Islet of Langerhans (tissue), 1 donor: ENCODE results near the gene LRRC73.
"Not testable (repeated sequence)": the region's sequence is repeated elsewhere in the genome, so short reads cannot be mapped to it uniquely, and the experiment has no call there.

ENCODE experiments used
- FAIRE-seq: peaks from one replicate; lab custom pipeline; 2011; peaks lifted over from hg19 to GRCh38; lab: Jason Lieb, UNC

Gene LRRC73

DNA sequence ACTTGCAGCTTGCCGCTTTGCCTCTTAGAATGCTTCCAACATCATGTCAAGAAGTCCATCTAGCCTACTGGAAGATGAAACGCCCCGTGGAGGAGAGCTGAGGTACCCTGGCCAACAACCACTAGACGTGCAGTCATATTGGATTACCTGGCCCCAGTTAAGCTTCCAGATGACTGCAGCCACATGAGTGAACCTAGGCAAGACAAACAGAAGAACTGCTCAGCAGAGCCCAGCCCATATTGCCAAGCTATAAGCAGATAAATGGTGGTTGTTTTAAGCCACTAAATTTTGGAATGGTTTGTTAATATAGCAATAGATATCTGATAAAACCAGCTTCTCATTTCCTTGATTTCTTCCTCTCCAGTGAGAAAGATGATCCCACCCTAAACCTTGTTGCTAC lies 50.1 kb downstream of the LRRC73 start:
- no peak for FAIRE-seq

DNA sequence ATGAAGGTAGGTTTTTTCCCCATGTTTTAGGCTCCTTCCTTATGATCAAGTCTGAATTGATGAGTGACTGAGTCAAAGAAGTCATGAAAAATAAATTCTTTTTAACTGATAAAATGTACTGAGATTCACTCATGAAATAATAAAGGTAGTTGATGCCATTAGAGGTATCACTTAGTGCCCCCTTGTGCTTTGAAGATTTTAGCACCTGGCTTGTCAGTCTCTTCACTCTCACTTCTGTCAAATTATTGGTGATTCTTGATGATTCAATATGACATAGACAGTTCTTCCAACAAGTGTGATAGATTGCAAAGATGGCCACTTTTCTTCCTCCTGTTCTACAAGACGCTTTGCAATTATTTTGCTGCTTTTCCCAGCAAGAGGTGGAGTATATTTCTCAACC lies 50.6 kb downstream of the LRRC73 start:
- FAIRE-seq, result no peak

DNA sequence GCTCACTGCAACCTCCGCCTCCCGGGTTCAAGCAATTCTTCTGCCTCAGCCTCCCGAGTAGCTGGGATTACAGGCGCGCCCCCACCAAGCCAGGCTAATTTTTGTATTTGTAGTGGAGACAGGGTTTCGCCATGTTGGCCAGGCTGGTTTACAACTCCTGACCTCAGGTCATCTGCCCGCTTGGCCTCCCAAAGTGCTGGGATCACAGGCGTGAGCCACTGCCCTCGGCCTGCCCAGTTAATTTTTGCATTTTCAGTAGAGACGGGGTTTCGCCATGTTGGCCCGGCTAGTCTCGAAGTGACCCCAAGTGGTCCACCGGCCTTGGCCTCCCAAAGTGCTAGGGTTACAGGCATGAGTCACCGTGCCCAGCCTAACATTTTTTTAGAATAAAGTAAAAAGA lies 52.0 kb downstream of the LRRC73 start:
- FAIRE-seq, result not testable (repeated sequence)

DNA sequence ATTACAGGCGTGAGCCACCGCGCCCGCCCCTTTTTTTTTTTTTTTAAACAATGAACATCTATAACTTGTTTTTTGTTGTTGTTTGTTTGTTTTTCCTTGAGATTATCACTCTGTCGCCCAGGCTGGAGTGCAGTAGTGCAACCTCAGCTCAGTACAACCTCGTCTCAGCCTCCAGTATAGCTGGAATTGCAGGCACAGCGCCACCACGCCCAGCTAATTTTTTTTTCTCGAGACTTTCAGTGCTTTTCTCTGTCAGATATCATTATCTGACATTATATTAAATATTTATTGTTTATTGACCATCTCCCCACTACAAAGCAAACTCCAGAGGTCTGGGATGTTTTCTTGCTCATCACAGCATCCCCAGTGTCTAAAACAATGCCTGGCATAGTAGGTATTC lies 52.5 kb downstream of the LRRC73 start:
- no peak for FAIRE-seq
